HG02840 (cell line): ENCODE data around the gene DOCK2.
"Not testable (repeated sequence)": the region's sequence is repeated elsewhere in the genome, so short reads cannot be mapped to it uniquely, and the experiment has no call there.

Source experiments
- ATAC-seq: cut with Tn5 transposase; IDR thresholded peaks from one replicate; pipeline ENCODE4 v1.9.1; 2021; ENCODE audit warnings: mild to moderate bottlenecking, moderate library complexity, moderate number of reproducible peaks; ENCODE audit not compliant: unreplicated experiment, low FRiP score

DOCK2 gene

DNA sequence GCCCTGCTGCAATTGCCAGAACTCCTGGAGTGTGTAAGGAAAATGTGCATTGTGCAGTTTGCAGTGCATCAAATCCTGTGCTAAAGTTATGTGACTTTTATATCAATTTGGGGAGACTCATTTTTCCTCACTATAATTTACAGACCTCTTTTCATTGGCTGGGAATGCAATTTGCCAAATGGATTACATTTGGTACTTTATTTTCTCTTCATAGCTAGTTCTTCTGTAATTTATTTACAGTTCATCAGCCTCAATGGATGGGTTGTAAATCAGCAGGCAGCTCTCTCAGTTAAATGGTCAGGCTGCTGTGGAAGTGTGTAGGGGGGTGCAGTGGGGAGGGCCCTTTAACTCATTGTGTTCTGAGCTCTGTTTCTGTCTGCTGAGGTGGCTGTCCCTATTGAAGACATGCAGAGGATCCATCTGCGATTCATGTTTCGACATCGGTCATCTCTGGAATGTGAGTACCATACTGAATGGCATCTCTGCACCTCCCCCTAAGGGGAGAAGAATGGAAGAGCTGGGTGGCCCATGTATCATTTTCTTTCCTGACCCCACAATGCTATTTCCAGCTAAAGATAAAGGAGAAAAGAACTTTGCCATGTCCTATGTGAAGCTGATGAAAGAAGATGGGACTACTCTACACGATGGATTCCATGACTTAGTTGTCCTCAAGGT is 74.6 kb downstream of the DOCK2 start:
- no peak for ATAC-seq

DNA sequence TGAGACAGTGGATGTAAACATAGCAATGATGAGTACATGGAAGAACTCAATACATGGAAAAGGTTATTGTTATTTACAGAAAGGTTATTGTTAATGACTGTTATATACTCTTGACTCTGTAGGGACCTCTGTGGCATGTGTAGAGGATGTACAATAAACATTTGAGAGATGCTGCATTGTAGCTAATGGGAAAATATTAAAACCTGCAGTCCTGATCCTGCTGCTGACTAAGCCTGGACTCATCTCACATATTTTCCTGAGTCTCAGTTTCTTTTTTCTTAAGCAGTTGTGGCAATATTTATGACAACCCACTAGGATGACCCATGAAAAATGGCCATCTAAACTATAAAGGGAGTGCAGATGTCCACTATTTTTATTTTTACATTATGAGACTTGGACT is 75.4 kb downstream of the DOCK2 start:
- no peak for ATAC-seq

GRCh38 chr5:169716287-169716686 is 79.2 kb downstream of the DOCK2 start:
- ATAC-seq, result no peak

DNA sequence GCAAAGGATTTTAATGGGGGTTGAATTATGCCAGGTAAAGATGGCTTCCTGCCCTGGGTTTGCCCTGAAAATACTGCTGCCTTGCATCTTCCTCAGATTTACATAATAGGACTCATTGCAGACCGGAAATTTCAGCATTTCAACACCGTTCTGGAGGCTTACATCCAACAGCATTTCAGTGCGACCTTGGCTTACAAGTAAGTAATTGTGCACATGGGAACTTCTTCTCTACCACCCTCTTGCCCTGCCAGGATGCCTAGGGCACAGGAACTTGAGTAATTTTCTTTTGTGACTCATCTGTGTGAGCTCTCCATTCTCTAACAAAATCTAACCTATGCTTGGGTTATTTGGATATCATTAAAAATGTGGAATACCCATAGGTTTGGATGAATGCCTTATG is 80.2 kb downstream of the DOCK2 start:
- ATAC-seq, result no peak

- ATAC-seq, result peak; percentile 75
Measured at GRCh38 chr5:169719360-169720314, 82.6 kb downstream of the DOCK2 start.

DNA sequence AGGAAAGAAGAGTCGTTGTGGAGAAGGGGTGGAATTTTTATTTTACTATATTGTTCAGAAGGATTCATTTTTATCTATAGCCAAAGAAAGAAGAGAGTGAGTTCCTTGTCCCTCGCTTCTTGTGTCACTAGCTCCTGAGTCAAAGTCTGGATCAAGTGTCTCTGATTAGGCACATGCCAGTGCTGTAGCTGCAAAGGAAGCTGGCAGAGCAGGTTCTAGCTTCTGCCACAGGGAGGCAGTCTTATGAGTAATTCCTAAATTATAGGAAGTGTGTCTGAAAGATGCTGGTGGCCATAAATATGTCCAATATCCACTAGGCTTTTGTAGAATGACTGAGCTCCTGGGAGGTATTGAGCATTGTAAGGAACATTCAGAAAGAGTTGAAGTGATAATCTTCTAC is 84.7 kb downstream of the DOCK2 start:
- ATAC-seq, result no peak

DNA sequence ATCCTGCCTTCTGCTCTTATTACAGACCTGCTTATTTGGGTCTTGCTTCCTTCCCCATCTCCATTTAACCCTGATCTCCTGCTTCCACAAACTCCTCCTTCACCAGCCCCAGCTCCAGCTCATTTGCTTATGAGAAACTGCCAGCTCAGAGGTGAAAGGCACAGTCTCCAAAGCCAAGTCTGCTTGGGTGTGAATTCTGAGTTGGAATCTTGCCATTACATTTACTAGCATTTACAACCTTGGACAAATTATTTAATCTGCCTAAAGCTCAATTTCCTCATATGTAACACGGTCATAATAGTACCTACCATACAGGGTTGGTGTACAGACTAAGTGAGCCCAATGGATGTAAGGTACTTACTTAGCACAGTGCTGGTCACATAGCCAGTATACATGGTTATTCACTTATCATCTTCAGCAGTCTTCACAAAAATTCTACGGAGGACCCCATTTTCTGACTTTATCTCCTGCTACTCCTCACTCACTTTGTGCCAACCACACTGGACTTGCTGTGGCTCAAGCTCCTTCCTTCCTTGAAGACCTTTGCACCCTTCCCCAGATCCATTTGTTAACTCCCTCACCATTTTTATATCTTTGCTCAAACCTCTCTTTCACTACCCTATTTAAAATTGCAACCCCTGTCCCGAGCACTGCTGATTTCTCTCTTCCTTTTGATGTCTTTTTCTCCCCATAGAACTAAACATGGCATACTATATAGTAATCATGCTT is 86.2 kb downstream of the DOCK2 start:
- no peak for ATAC-seq

GRCh38 chr5:169724303-169725087 is 87.4 kb downstream of the DOCK2 start:
- ATAC-seq, result no peak

- ATAC-seq, result not testable (repeated sequence)
Measured at GRCh38 chr5:169725665-169726064, 88.6 kb downstream of the DOCK2 start.

- ATAC-seq, result no peak
Measured at GRCh38 chr5:169728418-169728817, 91.3 kb downstream of the DOCK2 start.

- ATAC-seq, result no peak
Measured at GRCh38 chr5:169731221-169731620, 94.1 kb downstream of the DOCK2 start.

GRCh38 chr5:169732841-169733240 is 95.8 kb downstream of the DOCK2 start:
- ATAC-seq, result no peak

- no peak for ATAC-seq
Measured at GRCh38 chr5:169735913-169736312, 98.8 kb downstream of the DOCK2 start.

DNA sequence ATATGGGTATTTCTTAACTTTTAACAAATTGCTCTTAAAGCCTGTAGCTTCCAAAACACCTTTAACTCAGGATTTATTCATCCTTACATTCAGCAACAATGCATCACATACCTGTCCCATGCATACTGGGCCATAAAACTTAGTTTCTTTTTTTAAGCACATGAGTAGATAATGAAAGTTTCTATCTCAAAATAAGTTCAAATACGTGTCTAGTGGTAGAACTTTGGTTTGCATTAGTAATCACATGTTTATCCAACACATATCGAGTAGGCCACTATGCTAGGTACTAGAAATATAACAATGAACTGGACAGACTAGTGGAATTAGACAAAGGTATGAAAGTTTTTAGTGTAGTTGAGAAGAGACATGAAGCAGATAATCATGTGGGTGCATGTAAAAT is 99.6 kb downstream of the DOCK2 start:
- ATAC-seq, result no peak

DNA sequence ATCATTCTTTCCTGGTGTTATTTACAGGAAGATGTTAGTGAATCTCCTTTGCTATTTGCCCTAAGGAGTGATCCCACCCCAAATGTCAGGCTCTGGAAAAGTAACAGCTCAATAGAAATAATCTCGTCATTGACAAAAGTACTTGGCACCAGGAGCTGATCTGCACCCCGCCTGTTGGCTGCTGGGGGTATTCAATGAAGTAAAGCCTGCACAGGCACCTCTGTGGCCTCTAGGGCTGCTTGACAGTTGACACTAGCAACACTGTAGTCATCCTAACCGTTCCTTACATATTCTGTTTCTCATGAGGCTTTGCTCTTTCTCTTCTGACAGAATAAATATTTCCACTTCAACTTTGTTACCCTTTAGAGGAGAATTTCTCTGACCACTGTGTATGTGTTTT is 103.4 kb downstream of the DOCK2 start:
- ATAC-seq, result no peak

DNA sequence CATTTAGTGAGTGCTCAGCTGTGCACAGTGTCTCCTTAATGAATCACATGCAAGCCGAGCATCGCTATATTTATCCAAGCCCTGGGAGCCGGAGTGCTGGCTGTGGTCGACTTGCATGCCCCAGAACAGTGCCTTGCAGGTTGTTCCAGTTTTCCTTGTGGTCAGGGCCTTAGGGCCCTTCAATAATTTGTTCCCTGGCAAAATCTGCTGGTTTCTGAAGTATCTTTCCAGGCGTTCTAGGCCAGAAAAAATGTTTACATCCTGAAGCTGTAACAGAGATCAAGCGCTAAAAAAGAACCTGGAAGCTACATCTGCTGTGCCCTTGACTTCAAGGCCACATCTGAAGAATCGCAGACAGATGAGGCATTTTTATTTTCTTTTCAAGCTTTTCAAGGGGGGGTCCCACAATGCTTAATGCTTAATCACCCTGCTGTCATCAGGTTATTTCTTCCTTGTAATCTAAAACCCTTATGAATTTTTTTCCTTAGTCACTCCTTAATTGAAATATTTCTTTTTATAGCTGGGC is 105.8 kb downstream of the DOCK2 start:
- no peak for ATAC-seq

DNA sequence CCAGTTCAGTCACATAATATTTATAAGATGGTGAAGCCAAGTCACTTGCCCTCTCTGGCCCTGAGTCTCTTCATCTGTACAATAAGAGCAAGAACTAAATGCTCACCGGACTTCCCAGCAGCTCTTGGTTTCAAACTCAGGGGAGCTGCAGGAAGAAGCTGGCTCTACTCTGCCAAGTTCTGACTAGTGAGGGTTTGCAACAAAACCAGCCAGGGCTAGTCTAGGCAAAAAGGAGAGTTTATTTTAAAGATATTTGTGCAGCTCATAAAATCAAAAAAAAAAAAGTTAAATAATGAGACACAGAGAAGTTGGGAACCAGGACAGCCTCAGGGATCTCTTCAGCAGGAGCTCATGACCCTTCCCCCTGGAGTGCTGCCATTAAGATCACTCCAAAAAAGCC is 107.3 kb downstream of the DOCK2 start:
- no peak for ATAC-seq

DNA sequence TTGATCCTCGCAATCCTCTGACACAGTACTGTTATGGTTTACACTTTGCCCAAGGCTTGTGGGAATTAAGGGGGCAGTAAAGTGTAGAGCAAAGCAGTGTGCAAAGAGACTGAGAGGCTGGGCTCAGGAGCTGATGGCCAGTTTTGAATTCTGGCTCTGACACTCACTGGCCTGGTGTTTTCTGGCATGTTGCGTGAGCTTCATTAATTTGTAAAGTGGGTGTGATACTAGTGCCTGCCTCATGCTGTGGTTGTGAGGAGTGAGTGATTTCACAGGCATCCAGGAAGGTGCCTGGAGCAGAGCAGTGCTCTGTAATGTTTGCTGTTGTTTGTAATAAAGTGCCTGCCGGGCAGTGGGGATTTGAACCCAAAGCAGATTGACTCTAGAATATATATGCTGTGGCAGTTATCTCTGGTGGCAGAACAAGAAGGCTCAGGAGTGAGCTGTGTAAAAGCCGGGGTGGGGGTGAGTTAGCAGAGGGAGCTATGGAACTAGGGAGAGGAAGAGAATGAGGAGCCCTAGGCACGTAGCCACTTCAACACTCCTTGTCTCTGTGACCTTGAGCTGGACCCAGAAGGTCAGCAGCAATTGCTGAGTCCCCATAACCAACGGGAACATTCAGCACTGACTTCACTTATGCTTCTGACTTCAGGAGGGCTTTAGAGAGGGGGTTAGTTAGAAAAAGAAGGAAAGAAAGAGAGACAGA is 108.5 kb downstream of the DOCK2 start:
- ATAC-seq, result no peak

DNA sequence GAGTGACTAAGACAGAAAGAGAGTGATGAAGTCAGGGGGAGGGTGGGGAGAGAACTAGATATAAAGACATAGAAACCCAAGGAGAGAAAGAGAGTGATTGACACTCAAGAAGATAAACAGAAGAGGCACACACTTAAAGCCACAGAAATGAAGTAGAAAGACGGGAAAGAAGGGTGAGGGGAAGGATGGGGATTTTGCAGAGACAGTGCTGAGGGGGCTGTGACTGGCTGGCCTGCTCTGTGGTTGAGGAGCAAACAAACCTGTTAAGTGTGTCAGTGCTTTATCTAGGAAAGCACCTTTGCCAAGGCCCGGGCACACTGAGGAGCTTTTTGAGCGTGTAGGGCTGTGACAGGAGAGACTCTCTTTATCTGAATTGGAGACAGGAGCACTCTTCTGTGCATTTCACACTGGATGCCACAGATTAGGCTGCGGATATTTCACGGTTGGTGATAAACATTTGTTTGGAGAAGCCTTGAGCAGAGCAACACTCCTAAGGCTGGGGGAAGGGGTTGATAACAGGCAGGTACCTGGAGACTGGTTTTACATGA is 109.1 kb downstream of the DOCK2 start:
- ATAC-seq, result no peak
